NCI-H460 (cell line): Measurements from ENCODE around the gene MUC20. TPM values are rescaled to one million over a fixed set of nuclear protein-coding genes. Genes with fewer than 3 reads are reported as not detected.
A peak's percentile ranks its signal among the peaks of the same experiment; 100 is the strongest.
"Not testable (repeated sequence)": the region's sequence is repeated elsewhere in the genome, so short reads cannot be mapped to it uniquely, and the experiment has no call there.

ENCODE experiments used
- DNase-seq: peaks from one replicate; pipeline ENCODE4 v3.0.0-alpha.2; 2016; ENCODE audit warnings: low read depth; ENCODE audit errors: extremely low read depth
- small RNA-seq, 2 experiments: library from RNA; depleted of rRNA; stranded (forward); fragments of <200 nt; gene quantifications; one replicate each; pipeline ENCODE3, GENCODE V24; 2014
- total RNA-seq: library from RNA; depleted of rRNA; stranded (reverse); fragments of >200 nt; shearing (Covaris generic); gene quantifications from 2 replicates; pipeline ENCODE4 v1.2.3, GENCODE V29; 2014; rRNA removed

The MUC20 gene
- total RNA-seq, 1 experiment from 2014 or later, result 0.15 TPM

- no peak for DNase-seq
Measured at GRCh38 chr3:195766671-195767070, 45.9 kb downstream of the MUC20 start.

GRCh38 chr3:195767792-195768191, 47.0 kb downstream of the MUC20 start:
- DNase-seq, result no peak

- DNase-seq, result no peak
Measured at GRCh38 chr3:195768414-195768813, 47.6 kb downstream of the MUC20 start.

- DNase-seq, result no peak
Measured at GRCh38 chr3:195768831-195769303, 48.1 kb downstream of the MUC20 start.

GRCh38 chr3:195769551-195769950, 48.8 kb downstream of the MUC20 start:
- DNase-seq, result no peak

GRCh38 chr3:195770081-195770840, 49.5 kb downstream of the MUC20 start:
- DNase-seq, result no peak

- DNase-seq, result not testable (repeated sequence)
Measured at GRCh38 chr3:195770841-195771645, 50.3 kb downstream of the MUC20 start.

- no peak for DNase-seq
Measured at GRCh38 chr3:195771646-195772300, 51.0 kb downstream of the MUC20 start.

- DNase-seq, result no peak
Measured at GRCh38 chr3:195773956-195774537, 53.3 kb downstream of the MUC20 start.

- peak; percentile 6 for DNase-seq
Measured at GRCh38 chr3:195774917-195775316, 54.1 kb downstream of the MUC20 start.

- DNase-seq, result no peak
Measured at GRCh38 chr3:195777975-195778374, 57.2 kb downstream of the MUC20 start.

- not testable (repeated sequence) for DNase-seq
Measured at GRCh38 chr3:195781236-195781635, 60.5 kb downstream of the MUC20 start.

Small RNA genes lying within 50 kb of the gene (small RNA-seq; reads per million reads assigned to genes)
- 0 to 0.12 reads per million in 2 experiments for gene MIR570

Other genes with a start within 250 kb of the MUC20 start
- gene PPP1R2, start 177.7 kb upstream of the MUC20 start, total RNA-seq, result 26.9 and 71.6 TPM in 2 replicates
- 0.15 TPM in 1 of 2 replicates, not detected in the other for gene APOD, start 137.0 kb upstream of the MUC20 start, total RNA-seq
- not detected in 2 replicates for gene MUC4, start 91.0 kb downstream of the MUC20 start, total RNA-seq
- 7.8 and 11.8 TPM in 2 replicates for gene TNK2, start 187.6 kb downstream of the MUC20 start, total RNA-seq